GM23338 (cell line): ENCODE data around the gene PCNX3. TPM values are rescaled to one million over a fixed set of nuclear protein-coding genes. Genes with fewer than 3 reads are reported as not detected.

Experiments used
- ATAC-seq: fragments of 200-7000 bp; cut with Tn5 transposase; 3 replicates; pipeline ENCODE4 v1.9.1; 2020
- DNase-seq: peaks from one replicate; pipeline ENCODE4 v3.0.0-alpha.2; 2015; ENCODE audit warnings: low spot score
- H2AFZ ChIP-seq: fragments of 200-600 bp; sonication (generic); 2 replicates; pipeline ENCODE4 v1.8.0; 2016; ENCODE audit warnings: antibody characterized with exemption, mild to moderate bottlenecking, moderate library complexity
- H3F3A ChIP-seq: fragments of 200-600 bp; sonication (generic); replicated peaks from 2 replicates; pipeline ENCODE4 v1.8.0; 2017; ENCODE audit warnings: antibody characterized with exemption, mixed run types, low read depth
- H3K27ac ChIP-seq: fragments of 200-600 bp; sonication (generic); 2 replicates; pipeline ENCODE4 v1.6.1; 2016; ENCODE audit warnings: low read depth
- H3K27me3 ChIP-seq: fragments of 200-600 bp; sonication (generic); 2 replicates; pipeline ENCODE4 v1.8.0; 2016; ENCODE audit warnings: mild to moderate bottlenecking, mixed run types, moderate library complexity; ENCODE audit not compliant: insufficient read depth
- H3K36me3 ChIP-seq: fragments of 200-600 bp; sonication (generic); 2 replicates; pipeline ENCODE4 v1.8.0; 2016; ENCODE audit warnings: mild to moderate bottlenecking; ENCODE audit not compliant: insufficient read depth
- H3K4me1 ChIP-seq: fragments of 200-600 bp; sonication (generic); 2 replicates; pipeline ENCODE4 v1.8.0; 2016; ENCODE audit warnings: mild to moderate bottlenecking, moderate library complexity; ENCODE audit not compliant: insufficient read depth
- H3K4me2 ChIP-seq: fragments of 200-600 bp; sonication (generic); 2 replicates; pipeline ENCODE4 v1.7.1; 2017; ENCODE audit warnings: mixed run types
- H3K4me3 ChIP-seq: fragments of 200-600 bp; sonication (generic); 2 replicates; pipeline ENCODE4 v1.6.1; 2016; ENCODE audit warnings: mixed run types
- H3K79me2 ChIP-seq: fragments of 200-600 bp; sonication (generic); replicated peaks from 2 replicates; pipeline ENCODE4 v1.8.0; 2017; ENCODE audit warnings: mild to moderate bottlenecking; ENCODE audit not compliant: insufficient read depth
- H3K9me2 ChIP-seq: fragments of 200-600 bp; sonication (generic); 2 replicates; pipeline ENCODE4 v1.8.0; 2017; ENCODE audit not compliant: insufficient read depth
- H4K20me1 ChIP-seq: fragments of 200-600 bp; sonication (generic); replicated peaks from 2 replicates; pipeline ENCODE4 v1.8.0; 2017; ENCODE audit warnings: mild to moderate bottlenecking; ENCODE audit not compliant: insufficient read depth
- H3K27ac Mint-ChIP-seq: 2 replicates; pipeline ENCODE4 v1.8.0; 2020; ENCODE audit warnings: inconsistent platforms, mild to moderate bottlenecking, moderate library complexity, mixed read lengths
- H3K27me3 Mint-ChIP-seq: 3 replicates; pipeline ENCODE4 v1.8.0; 2022; ENCODE audit warnings: low read depth, mild to moderate bottlenecking, moderate library complexity, mixed read lengths, inconsistent platforms; ENCODE audit not compliant: insufficient read depth, poor library complexity
- H3K36me3 Mint-ChIP-seq: 3 replicates; pipeline ENCODE4 v1.8.0; 2021; ENCODE audit warnings: low read depth, mild to moderate bottlenecking, inconsistent platforms, moderate library complexity, mixed read lengths
- H3K4me1 Mint-ChIP-seq: 3 replicates; pipeline ENCODE4 v1.8.0; 2020; ENCODE audit warnings: mild to moderate bottlenecking, inconsistent platforms, mixed read lengths
- H3K4me3 Mint-ChIP-seq: 3 replicates; pipeline ENCODE4 v1.8.0; 2021; ENCODE audit warnings: moderate library complexity, mild to moderate bottlenecking, inconsistent platforms, mixed read lengths
- H3K9me3 Mint-ChIP-seq: 3 replicates; pipeline ENCODE4 v1.8.0; 2020; ENCODE audit warnings: moderate library complexity, mild to moderate bottlenecking, inconsistent platforms, mixed read lengths
- CTCF ChIP-seq, 2 experiments: fragments of 200-600 bp in 1 of 2; sonication (generic) in 1 of 2; conservative IDR thresholded peaks; 2 replicates each; pipeline versions ENCODE4 v1.5.1 to v1.6.1; 2016 to 2017; ENCODE audit warnings: antibody characterized with exemption in 2 of 2, low read depth in 2 of 2, mild to moderate bottlenecking in 2 of 2, moderate library complexity in 1 of 2
- EZH2 ChIP-seq: fragments of 200-600 bp; sonication (generic); IDR thresholded peaks from one replicate; pipeline ENCODE4 v1.8.0; 2017; ENCODE audit warnings: antibody characterized with exemption, mild to moderate bottlenecking, low read depth; ENCODE audit not compliant: unreplicated experiment
- EZH2phosphoT487 ChIP-seq: fragments of 200-600 bp; sonication (generic); IDR thresholded peaks from one replicate; pipeline ENCODE4 v1.8.1; 2018; ENCODE audit warnings: antibody characterized with exemption; ENCODE audit not compliant: unreplicated experiment
- ZNF331 ChIP-seq: fragments of 250-450 bp; sonication (Bioruptor Pico); IDR thresholded peaks from 2 replicates; pipeline ENCODE4 v1.5.0; 2020; ENCODE audit warnings: low read depth, mild to moderate bottlenecking, moderate library complexity
- polyA plus RNA-seq: library from polyadenylated mRNA; unstranded; fragments of >200 nt; fragmentation: Nextera tagmentation; extraction: Ambion mirVana; gene quantifications from 2 replicates; pipeline ENCODE4 v1.2.1, GENCODE V29; 2016
- total RNA-seq: library from RNA; depleted of rRNA; stranded (reverse); fragments of >200 nt; shearing (Covaris generic); gene quantifications from 2 replicates; pipeline ENCODE4 v1.2.3, GENCODE V29; 2014
- TF ChIP-seq, protein P1 (sequence below): fragments of 250-450 bp; sonication (Bioruptor Pico); IDR thresholded peaks from 2 replicates; pipeline ENCODE4 v1.5.0; 2020; ENCODE audit warnings: mild to moderate bottlenecking, moderate library complexity

The PCNX3 gene
- total and polyA plus RNA-seq, 2 experiments from 2014 or later, result 8.7 to 52.2 TPM

DNA sequence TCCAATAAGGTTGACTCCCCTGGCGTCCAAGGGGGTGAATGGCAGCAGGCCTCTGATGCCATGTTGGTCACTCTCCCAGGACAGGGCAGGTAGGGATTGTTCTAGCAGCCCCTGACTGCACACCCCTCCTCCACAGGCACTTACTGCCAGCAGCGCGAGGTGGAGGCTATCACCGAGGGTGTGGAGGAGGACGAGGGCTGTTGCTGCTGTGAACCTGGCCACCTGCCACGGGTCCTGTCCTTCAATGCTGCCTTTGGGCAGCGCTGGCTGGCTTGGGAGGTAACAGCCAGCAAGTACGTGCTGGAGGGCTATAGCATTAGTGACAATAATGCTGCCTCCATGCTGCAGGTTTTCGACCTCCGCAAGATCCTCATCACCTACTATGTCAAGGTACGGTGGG, 14.6 kb downstream of the PCNX3 start (continued):
- TF ChIP-seq, protein P1, sequence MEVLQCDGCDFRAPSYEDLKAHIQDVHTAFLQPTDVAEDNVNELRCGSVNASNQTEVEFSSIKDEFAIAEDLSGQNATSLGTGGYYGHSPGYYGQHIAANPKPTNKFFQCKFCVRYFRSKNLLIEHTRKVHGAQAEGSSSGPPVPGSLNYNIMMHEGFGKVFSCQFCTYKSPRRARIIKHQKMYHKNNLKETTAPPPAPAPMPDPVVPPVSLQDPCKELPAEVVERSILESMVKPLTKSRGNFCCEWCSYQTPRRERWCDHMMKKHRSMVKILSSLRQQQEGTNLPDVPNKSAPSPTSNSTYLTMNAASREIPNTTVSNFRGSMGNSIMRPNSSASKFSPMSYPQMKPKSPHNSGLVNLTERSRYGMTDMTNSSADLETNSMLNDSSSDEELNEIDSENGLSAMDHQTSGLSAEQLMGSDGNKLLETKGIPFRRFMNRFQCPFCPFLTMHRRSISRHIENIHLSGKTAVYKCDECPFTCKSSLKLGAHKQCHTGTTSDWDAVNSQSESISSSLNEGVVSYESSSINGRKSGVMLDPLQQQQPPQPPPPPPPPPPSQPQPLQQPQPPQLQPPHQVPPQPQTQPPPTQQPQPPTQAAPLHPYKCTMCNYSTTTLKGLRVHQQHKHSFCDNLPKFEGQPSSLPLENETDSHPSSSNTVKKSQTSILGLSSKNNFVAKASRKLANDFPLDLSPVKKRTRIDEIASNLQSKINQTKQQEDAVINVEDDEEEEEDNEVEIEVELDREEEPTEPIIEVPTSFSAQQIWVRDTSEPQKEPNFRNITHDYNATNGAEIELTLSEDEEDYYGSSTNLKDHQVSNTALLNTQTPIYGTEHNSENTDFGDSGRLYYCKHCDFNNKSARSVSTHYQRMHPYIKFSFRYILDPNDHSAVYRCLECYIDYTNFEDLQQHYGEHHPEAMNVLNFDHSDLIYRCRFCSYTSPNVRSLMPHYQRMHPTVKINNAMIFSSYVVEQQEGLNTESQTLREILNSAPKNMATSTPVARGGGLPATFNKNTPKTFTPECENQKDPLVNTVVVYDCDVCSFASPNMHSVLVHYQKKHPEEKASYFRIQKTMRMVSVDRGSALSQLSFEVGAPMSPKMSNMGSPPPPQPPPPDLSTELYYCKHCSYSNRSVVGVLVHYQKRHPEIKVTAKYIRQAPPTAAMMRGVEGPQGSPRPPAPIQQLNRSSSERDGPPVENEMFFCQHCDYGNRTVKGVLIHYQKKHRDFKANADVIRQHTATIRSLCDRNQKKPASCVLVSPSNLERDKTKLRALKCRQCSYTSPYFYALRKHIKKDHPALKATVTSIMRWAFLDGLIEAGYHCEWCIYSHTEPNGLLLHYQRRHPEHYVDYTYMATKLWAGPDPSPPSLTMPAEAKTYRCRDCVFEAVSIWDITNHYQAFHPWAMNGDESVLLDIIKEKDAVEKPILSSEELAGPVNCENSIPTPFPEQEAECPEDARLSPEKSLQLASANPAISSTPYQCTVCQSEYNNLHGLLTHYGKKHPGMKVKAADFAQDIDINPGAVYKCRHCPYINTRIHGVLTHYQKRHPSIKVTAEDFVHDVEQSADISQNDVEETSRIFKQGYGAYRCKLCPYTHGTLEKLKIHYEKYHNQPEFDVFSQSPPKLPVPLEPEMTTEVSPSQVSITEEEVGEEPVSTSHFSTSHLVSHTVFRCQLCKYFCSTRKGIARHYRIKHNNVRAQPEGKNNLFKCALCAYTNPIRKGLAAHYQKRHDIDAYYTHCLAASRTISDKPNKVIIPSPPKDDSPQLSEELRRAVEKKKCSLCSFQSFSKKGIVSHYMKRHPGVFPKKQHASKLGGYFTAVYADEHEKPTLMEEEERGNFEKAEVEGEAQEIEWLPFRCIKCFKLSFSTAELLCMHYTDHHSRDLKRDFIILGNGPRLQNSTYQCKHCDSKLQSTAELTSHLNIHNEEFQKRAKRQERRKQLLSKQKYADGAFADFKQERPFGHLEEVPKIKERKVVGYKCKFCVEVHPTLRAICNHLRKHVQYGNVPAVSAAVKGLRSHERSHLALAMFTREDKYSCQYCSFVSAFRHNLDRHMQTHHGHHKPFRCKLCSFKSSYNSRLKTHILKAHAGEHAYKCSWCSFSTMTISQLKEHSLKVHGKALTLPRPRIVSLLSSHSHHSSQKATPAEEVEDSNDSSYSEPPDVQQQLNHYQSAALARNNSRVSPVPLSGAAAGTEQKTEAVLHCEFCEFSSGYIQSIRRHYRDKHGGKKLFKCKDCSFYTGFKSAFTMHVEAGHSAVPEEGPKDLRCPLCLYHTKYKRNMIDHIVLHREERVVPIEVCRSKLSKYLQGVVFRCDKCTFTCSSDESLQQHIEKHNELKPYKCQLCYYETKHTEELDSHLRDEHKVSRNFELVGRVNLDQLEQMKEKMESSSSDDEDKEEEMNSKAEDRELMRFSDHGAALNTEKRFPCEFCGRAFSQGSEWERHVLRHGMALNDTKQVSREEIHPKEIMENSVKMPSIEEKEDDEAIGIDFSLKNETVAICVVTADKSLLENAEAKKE (CRISPR knock-in tag), result no peak
- TF ChIP-seq EZH2phosphoT487 (no peak), EZH2 (no peak), ZNF331 (CRISPR knock-in tag) (no peak)

GRCh38 chr11:65633390-65634108, 18.0 kb downstream of the PCNX3 start:
- H3K4me1 ChIP-seq, result peaks cover 13% of the 10 kb centered on the region
- peaks cover 12% of the 10 kb centered on the region; the same call in 1 of the 2 replicates for H3K36me3 ChIP-seq
- no peaks in the 10 kb centered on the region; the same call in 1 of the 2 replicates for H4K20me1 ChIP-seq
- no peak overlapping the region for H3K4me2 ChIP-seq
- ATAC-seq (no peak), DNase-seq (no peak)
- H2AFZ ChIP-seq, result no peak overlapping the region
- no peak for TF ChIP-seq EZH2
- TF ChIP-seq CTCF (conservative IDR thresholded peaks at IDR 0.05; ENCODE audit: low read depth in 2 of 2), result no peak
- TF ChIP-seq, protein P1 (CRISPR knock-in tag), result no peak
- Mint-ChIP-seq H3K27ac (no peak overlapping the region), H3K9me3 (no peaks in the 10 kb centered on the region), H3K36me3 (peaks cover 32% of the 10 kb centered on the region), H3K27me3 (peaks cover 15% of the 10 kb centered on the region), H3K4me1 (peaks cover 13% of the 10 kb centered on the region), H3K4me3 (no peak overlapping the region; the same call in 2 of the 3 replicates)
- no peaks in the 10 kb centered on the region for H3K9me2 ChIP-seq
- no peaks in the 10 kb centered on the region for H3K79me2 ChIP-seq
- no peak overlapping the region for H3K4me3 ChIP-seq
- peaks cover 13% of the 10 kb centered on the region for H3F3A ChIP-seq
- no peak overlapping the region for H3K27ac ChIP-seq
- H3K27me3 ChIP-seq, result no peaks in the 10 kb centered on the region
